ENCODE measurements around the gene ADGRL1. TPM values are rescaled to one million over a fixed set of nuclear protein-coding genes. Genes with fewer than 3 reads are reported as not detected.
"Not testable (repeated sequence)": the region's sequence is repeated elsewhere in the genome, so short reads cannot be mapped to it uniquely, and the experiment has no call there.

The ADGRL1 gene
- total RNA-seq, 3 donors from 2014 or later: 11.2 to 14.7 (median 11.6) TPM

GRCh38 chr19:14189415-14189814, 16.6 kb downstream of the ADGRL1 start:
- no peak for DNase-seq (ENCODE audit: low spot score in 2 of 2)
- Histone ChIP-seq H3K36me3 (no peaks in the 10 kb centered on the region), H3K9me3 (no peaks in the 10 kb centered on the region), H3K4me1 (no peaks in the 10 kb centered on the region), H3K27me3 (no peaks in the 10 kb centered on the region), H3K4me3 (no peak overlapping the region), H3K27ac (no peak overlapping the region)
- intact Hi-C loops (cut with DNase I; ENCODE audit: low total_unique reads): no loop called here
- no peak for TF ChIP-seq POLR2A (IDR thresholded peaks at IDR 0.05)
- no peak for TF ChIP-seq CTCF (IDR thresholded peaks at IDR 0.05)
- no peak for TF ChIP-seq POLR2AphosphoS5 (IDR thresholded peaks at IDR 0.05)

- intact Hi-C loops (cut with DNase I; ENCODE audit: low total_unique reads); H3K9me3 ChIP-seq; H3K4me3 ChIP-seq; DNase-seq (ENCODE audit: low spot score in 2 of 2); H3K27ac ChIP-seq; H3K27me3 ChIP-seq; H3K4me1 ChIP-seq; H3K36me3 ChIP-seq: not testable (repeated sequence)
These were observed 17.9 kb downstream of the ADGRL1 start for GRCh38 chr19:14188086-14188485.

DNA sequence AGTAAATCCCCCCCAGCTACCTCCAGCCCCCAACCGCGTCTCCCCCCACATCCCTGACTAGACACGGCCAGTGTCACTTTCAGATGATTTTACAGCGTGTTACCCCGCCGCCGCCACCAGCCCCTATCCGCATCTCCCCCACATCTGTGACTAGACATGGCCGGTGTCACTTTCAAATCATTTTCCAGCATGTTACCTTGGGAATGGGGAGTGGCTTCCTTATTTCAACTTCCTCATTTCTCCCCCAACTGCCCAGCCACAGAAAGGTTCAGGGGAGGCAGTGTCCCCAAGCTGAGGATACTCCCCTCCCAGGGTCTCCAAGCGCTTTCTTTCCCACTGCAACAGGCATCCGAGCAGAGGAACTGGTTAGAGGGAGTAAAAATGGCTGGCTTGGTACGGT, 18.4 kb downstream of the ADGRL1 start:
- no peak for DNase-seq (ENCODE audit: low spot score in 2 of 2)
- no peaks in the 10 kb centered on the region for H3K9me3 ChIP-seq
- H3K4me1 ChIP-seq: no peaks in the 10 kb centered on the region
- no peaks in the 10 kb centered on the region for H3K36me3 ChIP-seq
- intact Hi-C loops (cut with DNase I; ENCODE audit: low total_unique reads): no loop called here
- no peaks in the 10 kb centered on the region for H3K27me3 ChIP-seq
- TF ChIP-seq CTCF (IDR thresholded peaks at IDR 0.05) (no peak), POLR2AphosphoS5 (IDR thresholded peaks at IDR 0.05) (no peak), POLR2A (IDR thresholded peaks at IDR 0.05) (no peak)
- H3K4me3 ChIP-seq: no peak overlapping the region
- no peak overlapping the region for H3K27ac ChIP-seq

GRCh38 chr19:14186684-14187083, 19.3 kb downstream of the ADGRL1 start:
- H3K27ac ChIP-seq: not testable (repeated sequence)

GRCh38 chr19:14185691-14186090, 20.3 kb downstream of the ADGRL1 start:
- H3K27me3 ChIP-seq; intact Hi-C loops (cut with DNase I; ENCODE audit: low total_unique reads); H3K9me3 ChIP-seq; H3K36me3 ChIP-seq; H3K4me1 ChIP-seq; H3K4me3 ChIP-seq; DNase-seq (ENCODE audit: low spot score in 2 of 2); H3K27ac ChIP-seq: not testable (repeated sequence)

More at GRCh38 chr19:14186684-14187083, 19.3 kb downstream of the ADGRL1 start:
- H3K27me3 ChIP-seq; H3K4me1 ChIP-seq; H3K36me3 ChIP-seq; DNase-seq (ENCODE audit: low spot score in 2 of 2); H3K4me3 ChIP-seq; H3K9me3 ChIP-seq; intact Hi-C loops (cut with DNase I; ENCODE audit: low total_unique reads): not testable (repeated sequence)

GRCh38 chr19:14185158-14185557, 20.8 kb downstream of the ADGRL1 start:
- H3K4me3 ChIP-seq: no peak overlapping the region
- DNase-seq (ENCODE audit: low spot score in 2 of 2): no peak
- H3K27ac ChIP-seq: no peak overlapping the region
- no peaks in the 10 kb centered on the region for H3K4me1 ChIP-seq
- no peaks in the 10 kb centered on the region for H3K9me3 ChIP-seq
- TF ChIP-seq CTCF (IDR thresholded peaks at IDR 0.05) (no peak), POLR2A (IDR thresholded peaks at IDR 0.05) (no peak), POLR2AphosphoS5 (IDR thresholded peaks at IDR 0.05) (no peak)
- no peaks in the 10 kb centered on the region for H3K36me3 ChIP-seq
- no peaks in the 10 kb centered on the region for H3K27me3 ChIP-seq
- intact Hi-C loops (cut with DNase I; ENCODE audit: low total_unique reads): no loop called here

GRCh38 chr19:14183741-14184350, 22.1 kb downstream of the ADGRL1 start:
- no peaks in the 10 kb centered on the region for H3K9me3 ChIP-seq
- TF ChIP-seq POLR2AphosphoS5 (IDR thresholded peaks at IDR 0.05): no peak
- no peak for TF ChIP-seq POLR2A (IDR thresholded peaks at IDR 0.05)
- no peak for TF ChIP-seq CTCF (IDR thresholded peaks at IDR 0.05)
- no peaks in the 10 kb centered on the region for H3K4me1 ChIP-seq
- intact Hi-C loops (cut with DNase I; ENCODE audit: low total_unique reads): no loop called here
- no peak overlapping the region for H3K27ac ChIP-seq
- DNase-seq (ENCODE audit: low spot score in 2 of 2): no peak
- H3K27me3 ChIP-seq: no peaks in the 10 kb centered on the region
- no peak overlapping the region for H3K4me3 ChIP-seq
- no peaks in the 10 kb centered on the region for H3K36me3 ChIP-seq

Data from breast epithelium (tissue), 4 donors.